Measurements from ENCODE around the gene MEX3B.
A peak's percentile ranks its signal among the peaks of the same experiment; 100 is the strongest.

MEX3B gene

GRCh38 chr15:82045892-82046665, at the start of gene MEX3B:
MEX3B (minus strand) TSS chr15:82046018; CDS start chr15:82045705, 313 bp downstream.
- H3K9ac ChIP-seq (ENCODE audit: low read depth, low read length): peak within 1 kb of the TSS; percentile 96

GRCh38 chr15:82093774-82094211, 48.0 kb upstream of the MEX3B start:
- no peaks in the 10 kb centered on the region; the same call in 1 of the 2 replicates for H3K9me3 ChIP-seq (ENCODE audit: control insufficient read depth, insufficient read depth, low read length)
- H3K36me3 ChIP-seq (ENCODE audit: insufficient read depth, low read length): no peaks in the 10 kb centered on the region
- peaks cover under 1% of the 10 kb centered on the region; the same call in 1 of the 2 replicates for H3K4me1 ChIP-seq (ENCODE audit: insufficient read depth, low read length)
- no peak overlapping the region for H3K9ac ChIP-seq (ENCODE audit: low read depth, low read length)

More at GRCh38 chr15:82045892-82046665, at the start of gene MEX3B:
- H3K36me3 ChIP-seq (ENCODE audit: insufficient read depth, low read length): no peaks in the 10 kb centered on the region
- no peaks in the 10 kb centered on the region for H3K9me3 ChIP-seq (ENCODE audit: control insufficient read depth, insufficient read depth, low read length)
- H3K4me1 ChIP-seq (ENCODE audit: insufficient read depth, low read length): no peaks in the 10 kb centered on the region; the same call in 1 of the 2 replicates

DNA sequence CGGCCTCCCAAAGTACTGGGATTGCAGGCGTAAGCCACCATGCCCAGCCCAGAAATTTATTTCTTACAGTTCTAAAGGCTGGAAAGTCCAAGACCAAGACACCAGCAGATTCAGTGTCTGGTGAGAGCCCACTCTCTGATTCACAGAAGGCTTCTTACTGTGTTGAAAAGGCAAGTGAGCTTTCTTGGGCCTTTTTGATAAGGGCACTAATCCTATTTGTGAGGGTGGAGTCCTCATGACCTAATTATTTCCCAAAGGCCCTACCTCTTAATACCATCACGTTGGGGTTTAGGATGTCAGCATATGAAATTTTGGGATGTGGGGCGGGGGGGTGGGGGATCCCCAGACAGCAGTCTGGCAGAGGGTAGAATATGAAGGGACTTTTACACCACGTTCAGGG, 47.5 kb upstream of the MEX3B start:
- Histone ChIP-seq H3K4me1 (ENCODE audit: insufficient read depth, low read length) (peaks cover 6% of the 10 kb centered on the region), H3K9ac (ENCODE audit: low read depth, low read length) (no peak overlapping the region), H3K36me3 (ENCODE audit: insufficient read depth, low read length) (no peaks in the 10 kb centered on the region), H3K9me3 (ENCODE audit: control insufficient read depth, insufficient read depth, low read length) (no peaks in the 10 kb centered on the region; the same call in 1 of the 2 replicates)

DNA sequence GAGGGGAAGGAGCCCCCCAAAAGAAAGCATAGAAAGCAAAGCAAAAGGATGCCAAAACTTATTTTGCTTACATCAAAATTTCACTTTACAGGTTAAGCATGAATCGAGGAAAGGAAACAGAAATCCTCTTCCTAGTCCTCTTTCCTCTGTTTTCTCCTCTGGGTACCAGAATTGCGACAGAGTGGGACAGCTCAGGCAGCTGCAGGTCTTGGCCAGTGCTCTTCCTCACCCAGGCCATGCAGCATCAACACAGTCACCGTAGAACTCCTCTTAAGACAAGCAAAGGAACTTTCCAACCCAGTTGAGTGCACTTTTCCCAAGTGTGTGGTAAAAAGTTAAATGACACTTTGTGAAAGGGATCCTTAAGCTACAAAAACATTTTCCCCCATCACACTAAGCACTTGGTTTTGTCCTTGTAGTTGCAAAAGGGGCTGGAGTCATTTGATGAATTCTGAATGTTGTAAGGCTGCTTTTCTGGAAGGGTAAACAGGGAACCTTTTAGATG, 45.9 kb upstream of the MEX3B start:
- H3K36me3 ChIP-seq (ENCODE audit: insufficient read depth, low read length): no peaks in the 10 kb centered on the region
- H3K9ac ChIP-seq (ENCODE audit: low read depth, low read length): no peak overlapping the region
- H3K4me1 ChIP-seq (ENCODE audit: insufficient read depth, low read length): peaks cover 7% of the 10 kb centered on the region
- no peaks in the 10 kb centered on the region; the same call in 1 of the 2 replicates for H3K9me3 ChIP-seq (ENCODE audit: control insufficient read depth, insufficient read depth, low read length)

- no peaks in the 10 kb centered on the region for H3K9me3 ChIP-seq (ENCODE audit: control insufficient read depth, insufficient read depth, low read length)
- H3K36me3 ChIP-seq (ENCODE audit: insufficient read depth, low read length): no peaks in the 10 kb centered on the region
- no peak overlapping the region for H3K9ac ChIP-seq (ENCODE audit: low read depth, low read length)
- peaks cover 10% of the 10 kb centered on the region for H3K4me1 ChIP-seq (ENCODE audit: insufficient read depth, low read length)
Measured at GRCh38 chr15:82086243-82086995, 40.6 kb upstream of the MEX3B start.

- Histone ChIP-seq H3K9me3 (ENCODE audit: control insufficient read depth, insufficient read depth, low read length) (no peaks in the 10 kb centered on the region), H3K4me1 (ENCODE audit: insufficient read depth, low read length) (peaks cover 3% of the 10 kb centered on the region; the same call in 1 of the 2 replicates), H3K9ac (ENCODE audit: low read depth, low read length) (no peak overlapping the region)
Measured at GRCh38 chr15:82081914-82082762, 36.3 kb upstream of the MEX3B start.

DNA sequence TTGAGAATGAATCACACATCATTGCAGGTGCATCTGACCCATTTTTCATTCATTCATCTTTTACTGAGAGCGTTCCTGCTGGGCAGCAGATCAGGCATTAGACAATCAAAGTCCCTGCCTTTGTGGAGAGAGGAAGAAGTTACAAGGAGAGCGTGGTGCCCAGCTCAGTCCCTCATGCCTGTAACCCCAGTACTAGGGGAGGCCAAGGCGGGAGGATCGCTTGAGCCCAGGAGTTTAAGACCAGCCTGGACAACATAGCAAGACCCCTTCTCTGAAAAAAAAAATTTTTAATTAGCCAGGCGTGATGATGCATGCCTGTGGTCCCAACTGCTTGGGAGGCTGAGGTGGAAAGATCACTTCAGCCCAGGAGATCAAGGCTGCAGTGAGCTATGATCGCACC, 35.0 kb upstream of the MEX3B start:
- no peak overlapping the region for H3K9ac ChIP-seq (ENCODE audit: low read depth, low read length)
- H3K9me3 ChIP-seq (ENCODE audit: control insufficient read depth, insufficient read depth, low read length): no peaks in the 10 kb centered on the region
- H3K36me3 ChIP-seq (ENCODE audit: insufficient read depth, low read length): no peaks in the 10 kb centered on the region
- H3K4me1 ChIP-seq (ENCODE audit: insufficient read depth, low read length): peaks cover 3% of the 10 kb centered on the region; the same call in 1 of the 2 replicates

More at GRCh38 chr15:82081914-82082762, 36.3 kb upstream of the MEX3B start:
- H3K36me3 ChIP-seq (ENCODE audit: insufficient read depth, low read length): no peaks in the 10 kb centered on the region

DNA sequence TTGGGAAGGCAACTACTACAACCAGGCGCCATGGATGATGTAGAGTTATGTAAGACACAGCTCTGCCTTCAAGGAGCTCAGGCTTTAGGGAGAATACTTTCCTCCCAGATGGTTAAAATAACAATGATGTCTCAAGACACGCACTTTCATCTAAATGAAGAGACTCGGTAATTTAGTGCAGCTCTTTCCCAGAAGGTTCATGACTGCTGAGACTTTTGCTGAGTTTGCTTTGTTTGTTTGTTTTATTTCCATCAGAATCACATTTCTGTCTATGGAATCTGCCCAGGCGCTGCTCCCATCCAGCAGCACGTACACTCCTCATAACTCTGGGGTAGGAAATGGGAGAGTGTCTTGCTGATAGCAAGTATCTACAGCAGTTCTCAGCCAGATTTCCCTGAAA, 33.9 kb upstream of the MEX3B start:
- Histone ChIP-seq H3K9me3 (ENCODE audit: control insufficient read depth, insufficient read depth, low read length) (no peaks in the 10 kb centered on the region), H3K4me1 (ENCODE audit: insufficient read depth, low read length) (peaks cover 3% of the 10 kb centered on the region; the same call in 1 of the 2 replicates), H3K36me3 (ENCODE audit: insufficient read depth, low read length) (no peaks in the 10 kb centered on the region), H3K9ac (ENCODE audit: low read depth, low read length) (no peak overlapping the region)

DNA sequence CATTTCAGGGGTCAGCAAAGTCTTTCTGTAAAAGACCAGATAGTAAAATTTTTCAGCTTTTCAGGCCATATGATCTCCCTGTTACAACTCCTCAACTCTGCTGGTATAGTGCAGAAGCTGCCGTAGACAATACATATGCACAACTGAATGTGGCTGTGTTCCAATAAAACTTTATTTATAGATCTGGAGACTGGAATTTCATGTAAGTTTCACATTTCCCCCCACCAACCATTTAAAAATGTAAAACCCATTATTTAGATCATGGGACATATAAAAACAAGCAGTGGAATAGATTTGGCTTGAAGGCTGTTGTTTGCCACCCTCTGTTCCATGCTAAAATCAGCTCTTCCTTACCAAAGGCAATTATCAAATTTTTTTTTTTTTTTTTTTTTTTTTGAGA, 28.8 kb upstream of the MEX3B start:
- Histone ChIP-seq H3K4me1 (ENCODE audit: insufficient read depth, low read length) (no peaks in the 10 kb centered on the region), H3K36me3 (ENCODE audit: insufficient read depth, low read length) (no peaks in the 10 kb centered on the region), H3K9ac (ENCODE audit: low read depth, low read length) (no peak overlapping the region), H3K9me3 (ENCODE audit: control insufficient read depth, insufficient read depth, low read length) (no peaks in the 10 kb centered on the region)

GRCh38 chr15:82072926-82073537, 27.2 kb upstream of the MEX3B start:
- Histone ChIP-seq H3K4me1 (ENCODE audit: insufficient read depth, low read length) (no peaks in the 10 kb centered on the region), H3K9ac (ENCODE audit: low read depth, low read length) (no peak overlapping the region), H3K36me3 (ENCODE audit: insufficient read depth, low read length) (no peaks in the 10 kb centered on the region), H3K9me3 (ENCODE audit: control insufficient read depth, insufficient read depth, low read length) (no peaks in the 10 kb centered on the region)

DNA sequence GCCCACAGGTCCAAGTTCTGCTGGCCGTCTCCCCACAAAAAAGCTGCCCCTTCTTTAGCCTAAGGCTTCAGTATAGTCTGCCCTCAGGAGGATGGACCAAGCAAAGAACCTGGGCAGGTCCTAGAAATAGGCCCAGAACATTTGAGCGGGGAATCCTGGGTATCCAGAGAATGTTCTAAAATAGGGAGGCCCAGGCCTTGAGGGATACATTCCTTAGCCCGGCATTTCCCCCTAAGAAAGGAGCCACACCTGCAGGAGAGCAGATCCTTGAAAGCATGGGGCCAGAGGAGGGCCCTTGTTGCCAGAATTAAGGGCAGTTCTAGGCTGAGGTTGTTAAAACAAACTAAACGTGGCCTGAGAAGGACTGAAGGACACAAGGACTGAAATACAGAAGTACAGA, 20.6 kb upstream of the MEX3B start:
- no peak overlapping the region for H3K9ac ChIP-seq (ENCODE audit: low read depth, low read length)
- H3K9me3 ChIP-seq (ENCODE audit: control insufficient read depth, insufficient read depth, low read length): no peaks in the 10 kb centered on the region; the same call in 1 of the 2 replicates
- no peaks in the 10 kb centered on the region for H3K36me3 ChIP-seq (ENCODE audit: insufficient read depth, low read length)

DNA sequence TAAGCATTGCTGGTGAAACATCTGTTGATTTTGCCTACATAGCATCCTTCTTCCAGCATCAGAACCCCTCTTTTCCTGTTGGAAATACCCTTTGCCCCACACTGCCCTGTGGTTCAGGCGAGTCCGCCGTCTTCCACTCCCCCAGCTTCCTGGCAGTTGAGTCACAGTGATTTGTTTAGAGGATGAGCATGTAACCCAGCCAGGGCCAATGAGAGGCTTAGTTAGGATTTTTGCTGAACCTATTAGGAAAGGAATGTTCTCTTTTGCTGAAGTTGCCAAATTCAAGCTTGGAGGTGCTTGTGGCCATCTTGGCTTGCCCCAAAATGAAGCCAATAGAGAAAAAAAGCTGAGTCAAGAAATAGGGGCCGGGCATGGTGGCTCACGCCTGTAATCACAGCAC, 19.0 kb upstream of the MEX3B start:
- Histone ChIP-seq H3K9ac (ENCODE audit: low read depth, low read length) (no peak overlapping the region), H3K36me3 (ENCODE audit: insufficient read depth, low read length) (no peaks in the 10 kb centered on the region), H3K4me1 (ENCODE audit: insufficient read depth, low read length) (no peaks in the 10 kb centered on the region; the same call in 1 of the 2 replicates), H3K9me3 (ENCODE audit: control insufficient read depth, insufficient read depth, low read length) (no peaks in the 10 kb centered on the region; the same call in 1 of the 2 replicates)

More for the DNA sequence above, 20.6 kb upstream of the MEX3B start:
- H3K4me1 ChIP-seq (ENCODE audit: insufficient read depth, low read length): no peaks in the 10 kb centered on the region; the same call in 1 of the 2 replicates
